PC-9 (cell line): Measurements from ENCODE around the gene CDH18.

Experiments
- EZH2 ChIP-seq: fragments of 200-600 bp; sonication (generic); IDR thresholded peaks from 2 replicates; pipeline ENCODE4 v1.8.0; 2017; ENCODE audit warnings: antibody characterized with exemption, low read depth
- TF ChIP-seq, protein P1 (sequence below): fragments of 200-600 bp; sonication (generic); conservative IDR thresholded peaks from 2 replicates; pipeline ENCODE4 v1.6.1; 2017; ENCODE audit warnings: mixed run types, antibody characterized with exemption, mild to moderate bottlenecking, moderate library complexity

DNA sequence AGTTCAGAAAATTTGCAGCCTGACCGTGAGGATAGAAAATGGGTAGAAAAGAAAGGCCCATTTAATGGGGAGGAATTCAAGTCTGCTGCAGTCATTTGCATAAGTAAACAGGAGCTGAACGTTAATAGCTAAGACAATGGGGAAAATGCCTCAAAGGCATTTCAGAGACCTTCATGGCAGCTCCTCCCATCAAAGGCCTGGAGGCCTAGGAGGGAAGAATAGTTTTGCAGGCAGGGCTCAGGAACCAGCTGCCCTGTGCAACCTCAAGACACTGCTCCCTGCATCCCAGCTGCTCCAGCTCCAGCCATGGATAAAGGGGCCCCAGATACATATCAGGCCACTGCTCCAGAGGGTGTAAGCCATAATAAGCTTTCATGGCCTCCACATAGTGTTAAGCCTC, 32.2 kb upstream of the CDH18 start:
- TF ChIP-seq, protein P1, sequence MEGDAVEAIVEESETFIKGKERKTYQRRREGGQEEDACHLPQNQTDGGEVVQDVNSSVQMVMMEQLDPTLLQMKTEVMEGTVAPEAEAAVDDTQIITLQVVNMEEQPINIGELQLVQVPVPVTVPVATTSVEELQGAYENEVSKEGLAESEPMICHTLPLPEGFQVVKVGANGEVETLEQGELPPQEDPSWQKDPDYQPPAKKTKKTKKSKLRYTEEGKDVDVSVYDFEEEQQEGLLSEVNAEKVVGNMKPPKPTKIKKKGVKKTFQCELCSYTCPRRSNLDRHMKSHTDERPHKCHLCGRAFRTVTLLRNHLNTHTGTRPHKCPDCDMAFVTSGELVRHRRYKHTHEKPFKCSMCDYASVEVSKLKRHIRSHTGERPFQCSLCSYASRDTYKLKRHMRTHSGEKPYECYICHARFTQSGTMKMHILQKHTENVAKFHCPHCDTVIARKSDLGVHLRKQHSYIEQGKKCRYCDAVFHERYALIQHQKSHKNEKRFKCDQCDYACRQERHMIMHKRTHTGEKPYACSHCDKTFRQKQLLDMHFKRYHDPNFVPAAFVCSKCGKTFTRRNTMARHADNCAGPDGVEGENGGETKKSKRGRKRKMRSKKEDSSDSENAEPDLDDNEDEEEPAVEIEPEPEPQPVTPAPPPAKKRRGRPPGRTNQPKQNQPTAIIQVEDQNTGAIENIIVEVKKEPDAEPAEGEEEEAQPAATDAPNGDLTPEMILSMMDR = no peak
- no peak for TF ChIP-seq EZH2
